SK-N-SH (cell line): Measurements from ENCODE around the gene FBXW5. TPM values are rescaled to one million over a fixed set of nuclear protein-coding genes. Genes with fewer than 3 reads are reported as not detected.

Experiments
- CTCF ChIA-PET: fragments of 300-600, 350-600 bp; formaldehyde crosslinking; extraction: SDS; loops from one replicate; lab custom pipeline; 2021; lab: Yijun Ruan, JAX
- POLR2A ChIA-PET: fragments of 350-600 bp; sonication (Branson Sonifier 250); formaldehyde crosslinking; extraction: SDS; loops from one replicate; lab custom pipeline; 2020; ENCODE audit warnings: antibody characterized with exemption, inconsistent platforms; lab: Yijun Ruan, JAX
- DNase-seq: peaks from one replicate; pipeline ENCODE4 v3.0.0; 2012
- H2AFZ ChIP-seq: fragments of 200-600 bp; sonication (generic); 2 replicates; pipeline ENCODE4 v1.8.1; 2016; ENCODE audit warnings: antibody characterized with exemption, mild to moderate bottlenecking, low read depth
- H3F3A ChIP-seq: fragments of 200-600 bp; sonication (generic); replicated peaks from 2 replicates; pipeline ENCODE3; 2016; ENCODE audit warnings: antibody characterized with exemption, mild to moderate bottlenecking; ENCODE audit not compliant: insufficient read depth
- H3K27ac ChIP-seq, 2 experiments: fragments of 200-500 bp in 1 of 2; fragments of 200-600 bp in 1 of 2; sonication (Bioruptor generic) in 1 of 2; sonication (generic), shearing (Covaris generic) in 1 of 2; 2 replicates each; pipeline versions ENCODE4 v1.5.1 to v1.6.1; 2014 to 2016; ENCODE audit warnings: low read depth in 2 of 2, inconsistent platforms in 1 of 2, low read length in 1 of 2, mild to moderate bottlenecking in 1 of 2, mixed read lengths in 1 of 2
- H3K27me3 ChIP-seq: fragments of 200-600 bp; sonication (generic), shearing (Covaris generic); 2 replicates; pipeline ENCODE4 v1.6.1; 2016; ENCODE audit warnings: mixed run types; ENCODE audit not compliant: insufficient read depth
- H3K36me3 ChIP-seq, 2 experiments: fragments of 200-500 bp in 1 of 2; fragments of 200-600 bp in 1 of 2; sonication (Bioruptor generic) in 1 of 2; sonication (generic) in 1 of 2; replicated peaks in 1 of 2; 2 replicates each; pipeline versions ENCODE3 to v1.5.1; 2014 to 2016; ENCODE audit warnings: low read length in 1 of 2, mild to moderate bottlenecking in 1 of 2; ENCODE audit not compliant: insufficient read depth in 2 of 2, control insufficient read depth in 1 of 2
- H3K4me1 ChIP-seq, 2 experiments: fragments of 200-500 bp in 1 of 2; fragments of 200-600 bp in 1 of 2; sonication (Bioruptor generic) in 1 of 2; sonication (generic), shearing (Covaris generic) in 1 of 2; 2 replicates each; pipeline versions ENCODE4 v1.5.1 to v1.6.1; 2014 to 2016; ENCODE audit warnings: low read depth in 1 of 2, low read length in 1 of 2, mixed run types in 1 of 2; ENCODE audit not compliant: insufficient read depth in 2 of 2, control insufficient read depth in 1 of 2
- H3K4me2 ChIP-seq: fragments of 200-600 bp; sonication (generic), shearing (Covaris generic); 2 replicates; pipeline ENCODE4 v1.6.1; 2017; ENCODE audit warnings: mixed run types
- H3K4me3 ChIP-seq, 2 experiments: fragments of 200-500 bp in 1 of 2; fragments of 200-600 bp in 1 of 2; sonication (Bioruptor generic) in 1 of 2; sonication (generic), shearing (Covaris generic) in 1 of 2; 2 replicates each; pipeline versions ENCODE4 v1.5.1 to v1.8.1; 2014 to 2016; ENCODE audit warnings: low read depth in 2 of 2, inconsistent platforms in 1 of 2, low read length in 1 of 2, mild to moderate bottlenecking in 1 of 2, mixed read lengths in 1 of 2, moderate library complexity in 1 of 2
- H3K79me2 ChIP-seq: fragments of 200-600 bp; sonication (generic); 2 replicates; pipeline ENCODE4 v1.8.1; 2017; ENCODE audit warnings: mild to moderate bottlenecking; ENCODE audit not compliant: insufficient read depth
- H3K9ac ChIP-seq: fragments of 200-600 bp; sonication (generic); 2 replicates; pipeline ENCODE4 v1.6.1; 2017; ENCODE audit warnings: mixed run types
- H3K9me2 ChIP-seq: fragments of 200-600 bp; sonication (generic); 2 replicates; pipeline ENCODE4 v1.6.1; 2017; ENCODE audit warnings: mixed run types
- H3K9me3 ChIP-seq: fragments of 200-600 bp; sonication (generic); 2 replicates; pipeline ENCODE4 v1.6.1; 2017; ENCODE audit warnings: mixed run types, mild to moderate bottlenecking, moderate library complexity
- H4K20me1 ChIP-seq: fragments of 200-600 bp; sonication (generic); 2 replicates; pipeline ENCODE4 v1.6.1; 2017; ENCODE audit warnings: mild to moderate bottlenecking, mixed run types; ENCODE audit not compliant: insufficient read depth
- CHD2 ChIP-seq: fragments of 150-350 bp; IDR thresholded peaks from 2 replicates; pipeline ENCODE4 v1.6.1; 2018; ENCODE audit warnings: low read length; ENCODE audit not compliant: partially characterized antibody
- ELF1 ChIP-seq: IDR thresholded peaks from 2 replicates; pipeline ENCODE4 v1.4.0; 2012
- EP300 ChIP-seq, 2 experiments: IDR thresholded peaks; 2 replicates each; pipeline versions ENCODE4 v1.4.0 to v1.6.1; 2012; ENCODE audit warnings: borderline replicate concordance in 1 of 2, low read depth in 1 of 2, low read length in 1 of 2
- EZH2phosphoT487 ChIP-seq: fragments of 200-600 bp; sonication (generic); IDR thresholded peaks from 2 replicates; pipeline ENCODE4 v1.6.1; 2017; ENCODE audit warnings: low read depth, mixed run types, mild to moderate bottlenecking, antibody characterized with exemption, moderate library complexity, borderline replicate concordance
- MEF2A ChIP-seq: IDR thresholded peaks from 2 replicates; pipeline ENCODE4 v1.4.0; 2012; ENCODE audit warnings: low read depth, borderline replicate concordance
- NRF1 ChIP-seq: IDR thresholded peaks from 2 replicates; pipeline ENCODE4 v1.6.1; 2012; ENCODE audit warnings: low read depth, mild to moderate bottlenecking, low read length
- RFX5 ChIP-seq: IDR thresholded peaks from 2 replicates; pipeline ENCODE4 v1.6.1; 2012; ENCODE audit warnings: mild to moderate bottlenecking, improper control_type of control experiment, low read length
- TCF12 ChIP-seq: IDR thresholded peaks from 2 replicates; pipeline ENCODE4 v1.4.0; 2012
- WGBS: methylation state at CpG from one replicate; pipeline ENCODE4 v1.1.6; 2017; ENCODE audit warnings: low lambda C conversion rate; 5-methylcytosine and 5-hydroxymethylcytosine counted together
- polyA plus RNA-seq, 3 experiments: library from polyadenylated mRNA; depleted of rRNA; stranded (reverse); fragments of >200 nt; gene quantifications; 2 replicates each; pipeline ENCODE4 v1.2.3, GENCODE V29; 2012
- TF ChIP-seq, protein P1 (sequence below): fragments of 150-350 bp; IDR thresholded peaks from 2 replicates; pipeline ENCODE4 v1.6.1; 2017; ENCODE audit warnings: antibody characterized with exemption, low read length, low read depth, borderline replicate concordance
- TF ChIP-seq, protein P2 (sequence below): fragments of 200-600 bp; sonication (generic); IDR thresholded peaks from 2 replicates; pipeline ENCODE4 v1.6.1; 2017; ENCODE audit warnings: antibody characterized with exemption, mild to moderate bottlenecking, moderate library complexity
- TF ChIP-seq, protein P3 (sequence below): IDR thresholded peaks from 2 replicates; pipeline ENCODE4 v1.4.0; 2012; ENCODE audit warnings: low read depth
- TF ChIP-seq, protein P4 (sequence below): IDR thresholded peaks from 2 replicates; pipeline ENCODE4 v1.4.0; 2012; ENCODE audit warnings: low read depth, borderline replicate concordance

Gene FBXW5
- polyA plus RNA-seq, 1 of the 3 experiments (the other 2 are of a cell fraction) = 78.9 TPM

DNA sequence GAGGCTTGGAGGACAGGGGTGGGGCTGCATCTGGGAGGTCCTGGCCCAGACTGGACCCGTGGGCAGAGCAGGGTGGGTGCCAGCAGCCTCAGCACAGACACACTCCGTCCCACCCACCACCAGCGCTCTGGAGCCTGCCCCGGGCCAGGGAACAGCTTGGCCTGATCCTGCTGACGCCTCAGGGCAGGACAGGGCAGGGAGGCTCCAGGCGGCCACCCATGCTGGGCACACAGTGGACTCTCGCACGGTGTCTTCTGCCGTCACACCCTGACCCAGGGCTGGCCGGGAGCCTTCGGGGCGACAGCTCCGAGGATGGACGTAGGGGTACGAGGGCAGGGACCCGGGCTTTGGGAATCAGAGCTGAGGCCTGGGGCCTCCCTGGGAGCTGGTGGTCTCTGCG lies 24.6 kb upstream of the FBXW5 start:
- POLR2A ChIA-PET = no interaction called here
- Histone ChIP-seq H3F3A (no peaks in the 10 kb centered on the region), H3K27ac (no peak overlapping the region), H3K36me3 (no peaks in the 10 kb centered on the region), H4K20me1 (no peaks in the 10 kb centered on the region), H3K9me2 (no peaks in the 10 kb centered on the region), H3K79me2 (no peaks in the 10 kb centered on the region), H3K4me1 (peaks cover 0 to 2% of the 10 kb centered on the region in 2 experiments; a peak in 1 of 4 replicates), H3K9ac (no peak overlapping the region), H2AFZ (no peak overlapping the region)
- DNase-seq = no peak
- TF ChIP-seq, protein P1, sequence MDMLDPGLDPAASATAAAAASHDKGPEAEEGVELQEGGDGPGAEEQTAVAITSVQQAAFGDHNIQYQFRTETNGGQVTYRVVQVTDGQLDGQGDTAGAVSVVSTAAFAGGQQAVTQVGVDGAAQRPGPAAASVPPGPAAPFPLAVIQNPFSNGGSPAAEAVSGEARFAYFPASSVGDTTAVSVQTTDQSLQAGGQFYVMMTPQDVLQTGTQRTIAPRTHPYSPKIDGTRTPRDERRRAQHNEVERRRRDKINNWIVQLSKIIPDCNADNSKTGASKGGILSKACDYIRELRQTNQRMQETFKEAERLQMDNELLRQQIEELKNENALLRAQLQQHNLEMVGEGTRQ = no peak
- TF ChIP-seq CHD2 (no peak), RFX5 (no peak), EZH2phosphoT487 (no peak), EP300 (IDR thresholded peaks at IDR 0.05; ENCODE audit: borderline replicate concordance in 1 of 2, low read depth in 1 of 2, low read length in 1 of 2) (no peak)
- TF ChIP-seq, all 33 proteins: peak for 0
- H3K9me3 ChIP-seq = no peaks in the 10 kb centered on the region
- no peak overlapping the region for H3K4me3 ChIP-seq
- H3K4me2 ChIP-seq = no peak overlapping the region
- H3K27me3 ChIP-seq = no peaks in the 10 kb centered on the region
- CTCF ChIA-PET = interaction anchor here (1.1 to 1.8 kb wide), 3 partner anchors 21 to 66 kb away, joined by 3 to 4 read pairs (median 3); no protein-coding TSS in a partner anchor
- WGBS = 69% methylated on average over 11 of the region's 17 CpGs

DNA sequence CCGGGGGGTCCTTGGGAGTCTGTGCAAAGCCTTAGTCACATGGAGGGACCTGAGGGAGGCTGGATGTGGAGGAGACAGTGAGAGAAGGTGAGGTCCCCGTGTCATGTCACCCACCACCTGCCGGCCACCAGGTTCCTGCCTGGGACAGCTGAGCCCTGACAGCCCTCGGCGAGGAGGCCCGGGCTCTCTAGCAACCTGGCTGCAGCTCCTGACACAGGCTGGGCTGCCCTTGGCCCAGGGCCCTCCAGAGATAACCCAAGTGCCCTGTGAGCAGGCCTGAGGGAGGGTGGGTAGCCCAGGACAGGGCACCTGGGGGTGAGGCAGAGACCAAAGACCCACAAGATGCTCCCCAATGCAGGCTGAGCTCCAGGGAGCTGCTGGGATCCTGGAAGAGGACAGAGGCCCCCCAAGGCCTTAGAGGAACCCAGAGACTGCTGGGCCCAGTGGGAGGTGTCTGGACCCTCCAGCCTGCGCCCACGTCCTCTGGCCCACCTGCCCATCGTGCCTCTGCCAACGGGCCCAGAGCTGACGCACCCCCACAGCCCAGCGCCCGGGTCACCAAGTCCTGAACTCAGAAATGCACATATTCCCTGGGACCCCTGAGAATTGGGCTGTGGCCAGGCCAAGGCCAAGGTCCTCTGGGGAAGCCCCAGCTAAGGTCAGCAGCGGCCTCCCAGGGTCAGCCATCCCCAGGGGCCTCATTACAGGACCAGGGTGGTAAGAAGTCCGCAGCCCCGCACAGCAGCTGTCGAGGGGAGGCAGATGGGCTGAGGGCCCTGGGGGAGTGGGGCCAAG lies 24.0 kb upstream of the FBXW5 start:
- Histone ChIP-seq H3K9ac (no peak overlapping the region), H3K79me2 (no peaks in the 10 kb centered on the region), H3K27ac (no peak overlapping the region), H3F3A (no peaks in the 10 kb centered on the region), H3K4me3 (no peak overlapping the region), H4K20me1 (no peaks in the 10 kb centered on the region), H3K9me2 (no peaks in the 10 kb centered on the region), H3K27me3 (no peaks in the 10 kb centered on the region), H3K9me3 (no peaks in the 10 kb centered on the region), H3K4me2 (no peak overlapping the region), H2AFZ (no peak overlapping the region), H3K36me3 (no peaks in the 10 kb centered on the region), H3K4me1 (peaks cover 0 to 2% of the 10 kb centered on the region in 2 experiments; a peak in 1 of 4 replicates)
- no peak for DNase-seq
- WGBS = 91% methylated on average over 7 of the region's 17 CpGs
- TF ChIP-seq MEF2A = no peak
- TF ChIP-seq, protein P2, sequence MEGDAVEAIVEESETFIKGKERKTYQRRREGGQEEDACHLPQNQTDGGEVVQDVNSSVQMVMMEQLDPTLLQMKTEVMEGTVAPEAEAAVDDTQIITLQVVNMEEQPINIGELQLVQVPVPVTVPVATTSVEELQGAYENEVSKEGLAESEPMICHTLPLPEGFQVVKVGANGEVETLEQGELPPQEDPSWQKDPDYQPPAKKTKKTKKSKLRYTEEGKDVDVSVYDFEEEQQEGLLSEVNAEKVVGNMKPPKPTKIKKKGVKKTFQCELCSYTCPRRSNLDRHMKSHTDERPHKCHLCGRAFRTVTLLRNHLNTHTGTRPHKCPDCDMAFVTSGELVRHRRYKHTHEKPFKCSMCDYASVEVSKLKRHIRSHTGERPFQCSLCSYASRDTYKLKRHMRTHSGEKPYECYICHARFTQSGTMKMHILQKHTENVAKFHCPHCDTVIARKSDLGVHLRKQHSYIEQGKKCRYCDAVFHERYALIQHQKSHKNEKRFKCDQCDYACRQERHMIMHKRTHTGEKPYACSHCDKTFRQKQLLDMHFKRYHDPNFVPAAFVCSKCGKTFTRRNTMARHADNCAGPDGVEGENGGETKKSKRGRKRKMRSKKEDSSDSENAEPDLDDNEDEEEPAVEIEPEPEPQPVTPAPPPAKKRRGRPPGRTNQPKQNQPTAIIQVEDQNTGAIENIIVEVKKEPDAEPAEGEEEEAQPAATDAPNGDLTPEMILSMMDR = no peak
- no peak for TF ChIP-seq RFX5
- no peak for TF ChIP-seq ELF1
- no peak for TF ChIP-seq TCF12
- TF ChIP-seq, protein P3, sequence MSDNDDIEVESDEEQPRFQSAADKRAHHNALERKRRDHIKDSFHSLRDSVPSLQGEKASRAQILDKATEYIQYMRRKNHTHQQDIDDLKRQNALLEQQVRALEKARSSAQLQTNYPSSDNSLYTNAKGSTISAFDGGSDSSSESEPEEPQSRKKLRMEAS = no peak
- no peak for TF ChIP-seq NRF1
- TF ChIP-seq, protein P4, sequence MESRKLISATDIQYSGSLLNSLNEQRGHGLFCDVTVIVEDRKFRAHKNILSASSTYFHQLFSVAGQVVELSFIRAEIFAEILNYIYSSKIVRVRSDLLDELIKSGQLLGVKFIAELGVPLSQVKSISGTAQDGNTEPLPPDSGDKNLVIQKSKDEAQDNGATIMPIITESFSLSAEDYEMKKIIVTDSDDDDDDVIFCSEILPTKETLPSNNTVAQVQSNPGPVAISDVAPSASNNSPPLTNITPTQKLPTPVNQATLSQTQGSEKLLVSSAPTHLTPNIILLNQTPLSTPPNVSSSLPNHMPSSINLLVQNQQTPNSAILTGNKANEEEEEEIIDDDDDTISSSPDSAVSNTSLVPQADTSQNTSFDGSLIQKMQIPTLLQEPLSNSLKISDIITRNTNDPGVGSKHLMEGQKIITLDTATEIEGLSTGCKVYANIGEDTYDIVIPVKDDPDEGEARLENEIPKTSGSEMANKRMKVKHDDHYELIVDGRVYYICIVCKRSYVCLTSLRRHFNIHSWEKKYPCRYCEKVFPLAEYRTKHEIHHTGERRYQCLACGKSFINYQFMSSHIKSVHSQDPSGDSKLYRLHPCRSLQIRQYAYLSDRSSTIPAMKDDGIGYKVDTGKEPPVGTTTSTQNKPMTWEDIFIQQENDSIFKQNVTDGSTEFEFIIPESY = no peak
- ChIA-PET POLR2A (no interaction called here), CTCF (interaction anchor here (1.1 to 1.8 kb wide), 3 partner anchors 21 to 67 kb away, joined by 3 to 4 read pairs (median 3); no protein-coding TSS in a partner anchor)
